NB4 (cell line): ENCODE data around the gene KCNC1.

Experiments
- MYC ChIP-seq: IDR thresholded peaks from 2 replicates; pipeline ENCODE4 v1.6.1; 2011; ENCODE audit warnings: low read depth, low read length
- POLR2A ChIP-seq: IDR thresholded peaks from 2 replicates; pipeline ENCODE4 v1.6.1; 2011; ENCODE audit warnings: mild to moderate bottlenecking; ENCODE audit not compliant: insufficient read length; ENCODE audit errors: extremely low read depth
- TF ChIP-seq, protein P1 (sequence below): IDR thresholded peaks from one replicate; pipeline ENCODE4 v1.5.1; 2012; ENCODE audit warnings: low read depth, low read length
- TF ChIP-seq, protein P2 (sequence below): IDR thresholded peaks from 2 replicates; pipeline ENCODE4 v1.6.1; 2011; ENCODE audit warnings: low read depth, low read length

DNA sequence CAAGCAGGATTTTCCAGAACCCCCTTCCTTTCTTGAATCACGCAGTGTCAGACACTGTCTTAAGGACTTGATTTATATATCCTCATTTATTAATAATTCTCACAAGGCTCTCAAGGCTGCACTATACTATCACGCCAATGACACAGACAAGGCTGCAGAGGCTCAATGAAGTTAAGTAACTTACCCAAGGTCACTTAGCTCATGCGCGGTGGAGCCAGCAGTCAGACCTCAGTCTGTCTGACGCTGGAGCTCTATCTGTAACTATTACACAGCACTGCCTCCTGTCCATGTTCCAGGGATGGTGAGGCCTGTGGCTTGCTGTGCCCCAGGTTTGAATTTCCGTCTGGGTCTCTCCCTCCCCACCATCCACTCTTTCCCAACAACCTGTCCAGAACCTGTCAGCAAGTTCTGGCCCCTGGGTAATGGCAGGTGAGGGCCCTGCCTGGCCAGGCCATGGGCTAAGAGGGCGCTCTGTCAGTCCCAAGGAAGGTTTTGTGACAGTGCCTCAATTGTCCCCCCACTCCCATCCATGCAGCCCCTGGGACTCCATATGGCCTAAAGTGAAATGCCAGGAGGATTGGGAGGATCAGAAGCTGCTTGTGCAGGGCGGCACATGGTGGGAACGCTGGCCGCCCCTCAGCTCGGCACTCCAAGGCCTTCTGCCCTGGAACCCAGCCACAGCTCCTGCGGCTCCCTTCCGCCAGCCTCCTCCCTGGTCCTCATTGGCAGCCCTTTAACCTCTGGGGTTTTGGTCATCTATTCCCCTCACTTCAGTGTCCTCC lies 8.6 kb downstream of the KCNC1 start:
- TF ChIP-seq, protein P1, sequence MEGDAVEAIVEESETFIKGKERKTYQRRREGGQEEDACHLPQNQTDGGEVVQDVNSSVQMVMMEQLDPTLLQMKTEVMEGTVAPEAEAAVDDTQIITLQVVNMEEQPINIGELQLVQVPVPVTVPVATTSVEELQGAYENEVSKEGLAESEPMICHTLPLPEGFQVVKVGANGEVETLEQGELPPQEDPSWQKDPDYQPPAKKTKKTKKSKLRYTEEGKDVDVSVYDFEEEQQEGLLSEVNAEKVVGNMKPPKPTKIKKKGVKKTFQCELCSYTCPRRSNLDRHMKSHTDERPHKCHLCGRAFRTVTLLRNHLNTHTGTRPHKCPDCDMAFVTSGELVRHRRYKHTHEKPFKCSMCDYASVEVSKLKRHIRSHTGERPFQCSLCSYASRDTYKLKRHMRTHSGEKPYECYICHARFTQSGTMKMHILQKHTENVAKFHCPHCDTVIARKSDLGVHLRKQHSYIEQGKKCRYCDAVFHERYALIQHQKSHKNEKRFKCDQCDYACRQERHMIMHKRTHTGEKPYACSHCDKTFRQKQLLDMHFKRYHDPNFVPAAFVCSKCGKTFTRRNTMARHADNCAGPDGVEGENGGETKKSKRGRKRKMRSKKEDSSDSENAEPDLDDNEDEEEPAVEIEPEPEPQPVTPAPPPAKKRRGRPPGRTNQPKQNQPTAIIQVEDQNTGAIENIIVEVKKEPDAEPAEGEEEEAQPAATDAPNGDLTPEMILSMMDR, result no peak
- no peak for TF ChIP-seq POLR2A
- no peak for TF ChIP-seq MYC
- TF ChIP-seq, protein P2, sequence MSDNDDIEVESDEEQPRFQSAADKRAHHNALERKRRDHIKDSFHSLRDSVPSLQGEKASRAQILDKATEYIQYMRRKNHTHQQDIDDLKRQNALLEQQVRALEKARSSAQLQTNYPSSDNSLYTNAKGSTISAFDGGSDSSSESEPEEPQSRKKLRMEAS, result no peak
